Measurements from ENCODE around the gene SPOCK2. TPM values are rescaled to one million over a fixed set of nuclear protein-coding genes. Genes with fewer than 3 reads are reported as not detected.
A peak's percentile ranks its signal among the peaks of the same experiment; 100 is the strongest.

SPOCK2 gene
- total and polyA plus RNA-seq, 10 of the 15 experiments (the other 5 are each of a cell fraction or from before 2014, with no cell fraction given) = 0.02 to 1.5 (median 0.58) TPM

GRCh38 chr10:72010234-72010973, 77.9 kb downstream of the SPOCK2 start:
- Histone ChIP-seq H3K9me3 (replicated peaks; ENCODE audit: control insufficient read depth, insufficient read depth, low read length) (no peaks in the 10 kb centered on the region), H3K27me3 (replicated peaks in 1 of 2; ENCODE audit: control insufficient read depth in 2 of 2, insufficient read depth in 2 of 2, low read length in 1 of 2) (no peaks in the 10 kb centered on the region), H3K4me1 (ENCODE audit: control insufficient read depth, insufficient read depth, low read length) (no peaks in the 10 kb centered on the region), H2AFZ (ENCODE audit: control insufficient read depth, low read depth, low read length) (no peak overlapping the region), H3K9ac (ENCODE audit: control insufficient read depth, insufficient read depth, low read length) (no peak overlapping the region), H3K4me2 (ENCODE audit: control insufficient read depth, insufficient read depth) (no peak overlapping the region), H4K20me1 (ENCODE audit: control insufficient read depth, insufficient read depth) (no peaks in the 10 kb centered on the region), H3K4me3 (no peak overlapping the region), H3K79me2 (ENCODE audit: control insufficient read depth, insufficient read depth, low read length) (no peaks in the 10 kb centered on the region), H3K27ac (ENCODE audit: control insufficient read depth, insufficient read depth) (no peak overlapping the region), H3K36me3 (ENCODE audit: control insufficient read depth in 2 of 2, insufficient read depth in 2 of 2, low read length in 1 of 2) (no peaks in the 10 kb centered on the region; a peak in 1 of 4 replicates)
- 50% methylated on average over 7 of the region's 7 CpGs for WGBS (ENCODE audit: insufficient coverage, insufficient replicate concordance, low lambda C conversion rate, missing lambda C conversion rate)
- ChIA-PET SMC1A (ENCODE audit: uncharacterized antibody, unreplicated experiment) (interaction anchor here (0.6 kb wide), 1 partner anchor 511 kb away, joined by 4 read pairs; no protein-coding TSS in a partner anchor), RAD21 (ENCODE audit: unreplicated experiment) (no interaction called here), CTCF (interaction anchor here (0.8 kb wide), 1 partner anchor 38 kb away, joined by 3 read pairs; no protein-coding TSS in a partner anchor), POLR2A (interaction anchor here (0.5 kb wide), 1 partner anchor 114 kb away, joined by 6 read pairs; no protein-coding TSS in a partner anchor)
- DNase-seq (ENCODE audit: low read depth, low spot score) = no peak
- in situ Hi-C loops (cut with MboI) (no loop called here), intact Hi-C loops (cut with micrococcal nuclease; ENCODE audit: unreplicated experiment) (no loop called here)
- no peak for ATAC-seq
- BruUV-seq (replicated peaks) = TSS peak; percentile 38
- FAIRE-seq = no peak
- TF ChIP-seq SREBF2 (IDR thresholded peaks at IDR 0.05; ENCODE audit: low read length) = no peak
- TF ChIP-seq TCF3 (IDR thresholded peaks at IDR 0.05; ENCODE audit: borderline replicate concordance, insufficient read depth, low read depth, low read length) = no peak
- TF ChIP-seq BCLAF1 (IDR thresholded peaks at IDR 0.05) = no peak
- TF ChIP-seq SMC3 (IDR thresholded peaks at IDR 0.05; ENCODE audit: borderline replicate concordance, low read length) = no peak
- TF ChIP-seq REST (IDR thresholded peaks at IDR 0.05; ENCODE audit: low read depth, low read length) = no peak
- TF ChIP-seq CHD2 (IDR thresholded peaks at IDR 0.05; ENCODE audit: borderline replicate concordance, low read depth, low read length) = no peak
- no peak for TF ChIP-seq ETV6 (conservative IDR thresholded peaks at IDR 0.05 in 1 of 2, IDR thresholded peaks at IDR 0.05 in 1 of 2; ENCODE audit: borderline replicate concordance in 1 of 2, low read depth in 1 of 2)
- no peak for TF ChIP-seq BCL3 (IDR thresholded peaks at IDR 0.05; ENCODE audit: borderline replicate concordance, insufficient read depth, low read depth, low read length, poor library complexity, severe bottlenecking)
- TF ChIP-seq NFXL1 (IDR thresholded peaks at IDR 0.05; ENCODE audit: borderline replicate concordance) = no peak
- no peak for TF ChIP-seq NR2F1 (conservative IDR thresholded peaks at IDR 0.05)
- no peak for TF ChIP-seq USF2 (IDR thresholded peaks at IDR 0.05; ENCODE audit: borderline replicate concordance, low read depth, low read length)
- no peak for TF ChIP-seq RFX5 (IDR thresholded peaks at IDR 0.05; ENCODE audit: low read depth, low read length)

Data from GM12878 (cell line).